ENCODE results near the gene MTTP.
"Not testable (repeated sequence)": the region's sequence is repeated elsewhere in the genome, so short reads cannot be mapped to it uniquely, and the experiment has no call there.

The MTTP gene

GRCh38 chr4:99574530-99575324 lies at the start of gene MTTP:
Gene MTTP (plus strand): TSS chr4:99574824. CDS start chr4:99574910, 86 bp downstream.
- DNase-seq: no peak

DNA sequence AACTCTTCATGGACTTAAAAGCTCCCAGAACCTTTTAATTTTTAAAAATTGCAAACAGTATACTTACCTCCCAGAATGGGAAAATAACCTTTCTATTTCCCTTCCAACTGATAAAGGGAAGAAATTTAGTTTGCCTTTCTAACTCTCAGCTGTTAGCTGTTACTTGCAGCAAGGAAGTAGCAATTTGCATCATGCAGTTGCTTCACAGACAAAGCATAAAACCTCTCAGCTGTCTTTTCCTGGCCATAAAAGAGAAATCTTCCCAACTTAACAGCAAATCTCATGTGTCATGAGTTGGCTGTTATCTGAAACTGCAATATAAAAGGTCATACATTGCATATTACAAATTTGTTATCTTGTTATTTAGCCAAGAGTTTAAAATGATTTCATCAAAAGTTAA lies 45.4 kb upstream of the MTTP start:
- no peak for DNase-seq

DNA sequence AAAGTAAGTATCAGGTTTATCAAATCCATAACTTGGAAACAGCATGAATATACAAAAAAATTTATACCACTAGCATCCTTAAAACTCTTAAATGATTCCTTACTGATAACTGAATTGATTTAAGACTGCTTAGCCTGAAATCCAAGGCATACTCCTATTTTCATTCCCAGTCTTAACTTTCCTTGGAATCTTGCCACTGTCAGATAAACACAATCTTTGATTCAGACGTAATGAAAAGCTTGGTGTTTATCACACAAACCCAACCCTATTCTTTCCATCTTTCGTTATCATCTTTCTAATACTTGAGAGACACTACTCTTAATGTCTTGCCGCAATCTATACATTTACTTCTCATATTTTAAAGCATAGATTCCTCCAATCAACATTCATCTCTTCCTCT lies 44.7 kb upstream of the MTTP start:
- DNase-seq: no peak

- not testable (repeated sequence) for DNase-seq
Measured at GRCh38 chr4:99534699-99535098, 39.9 kb upstream of the MTTP start.

DNA sequence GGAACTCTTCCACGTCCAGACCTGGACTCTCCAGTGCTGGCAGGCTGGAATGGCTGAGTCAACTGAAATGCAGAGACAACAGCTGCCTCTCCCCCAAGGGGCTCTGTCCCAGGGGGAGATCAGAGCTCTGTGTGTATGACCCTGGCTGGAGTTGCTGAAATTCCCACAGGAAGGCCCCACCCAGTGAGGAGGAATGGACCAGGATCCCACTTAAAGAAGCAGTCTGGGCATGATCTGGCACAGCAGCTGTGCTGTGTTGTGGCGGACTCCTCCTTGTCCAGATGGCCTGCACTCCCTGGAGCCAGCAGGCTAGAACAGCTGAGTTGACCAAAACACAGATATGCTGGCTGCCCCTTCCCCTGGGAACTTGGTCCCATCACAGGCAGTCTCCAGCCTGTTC lies 38.4 kb upstream of the MTTP start:
- DNase-seq: peak; percentile 61

DNA sequence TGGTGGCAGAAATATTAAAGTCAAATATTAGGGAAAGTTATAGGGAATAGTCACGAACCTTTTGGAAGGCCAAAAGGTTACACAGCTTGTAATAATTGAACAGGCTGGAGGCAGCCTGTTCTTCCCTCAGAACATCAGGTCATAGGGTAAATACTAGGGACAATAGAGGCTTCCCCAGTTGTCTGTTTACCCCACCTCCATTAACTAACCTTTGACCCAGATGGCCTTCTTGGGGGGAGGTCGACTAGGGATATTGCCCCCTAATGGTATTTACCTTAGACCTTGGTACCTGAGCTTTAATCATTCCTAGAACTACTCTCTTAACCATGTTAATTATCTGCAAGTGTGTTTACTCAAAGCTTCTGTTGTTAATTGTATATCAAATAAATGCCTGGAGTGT lies 37.8 kb upstream of the MTTP start:
- no peak for DNase-seq

- no peak for DNase-seq
Measured at GRCh38 chr4:99537674-99538073, 37.0 kb upstream of the MTTP start.

GRCh38 chr4:99540277-99540939 lies 34.2 kb upstream of the MTTP start:
- DNase-seq: no peak

GRCh38 chr4:99552872-99553271 lies 21.8 kb upstream of the MTTP start:
- no peak for DNase-seq

DNA sequence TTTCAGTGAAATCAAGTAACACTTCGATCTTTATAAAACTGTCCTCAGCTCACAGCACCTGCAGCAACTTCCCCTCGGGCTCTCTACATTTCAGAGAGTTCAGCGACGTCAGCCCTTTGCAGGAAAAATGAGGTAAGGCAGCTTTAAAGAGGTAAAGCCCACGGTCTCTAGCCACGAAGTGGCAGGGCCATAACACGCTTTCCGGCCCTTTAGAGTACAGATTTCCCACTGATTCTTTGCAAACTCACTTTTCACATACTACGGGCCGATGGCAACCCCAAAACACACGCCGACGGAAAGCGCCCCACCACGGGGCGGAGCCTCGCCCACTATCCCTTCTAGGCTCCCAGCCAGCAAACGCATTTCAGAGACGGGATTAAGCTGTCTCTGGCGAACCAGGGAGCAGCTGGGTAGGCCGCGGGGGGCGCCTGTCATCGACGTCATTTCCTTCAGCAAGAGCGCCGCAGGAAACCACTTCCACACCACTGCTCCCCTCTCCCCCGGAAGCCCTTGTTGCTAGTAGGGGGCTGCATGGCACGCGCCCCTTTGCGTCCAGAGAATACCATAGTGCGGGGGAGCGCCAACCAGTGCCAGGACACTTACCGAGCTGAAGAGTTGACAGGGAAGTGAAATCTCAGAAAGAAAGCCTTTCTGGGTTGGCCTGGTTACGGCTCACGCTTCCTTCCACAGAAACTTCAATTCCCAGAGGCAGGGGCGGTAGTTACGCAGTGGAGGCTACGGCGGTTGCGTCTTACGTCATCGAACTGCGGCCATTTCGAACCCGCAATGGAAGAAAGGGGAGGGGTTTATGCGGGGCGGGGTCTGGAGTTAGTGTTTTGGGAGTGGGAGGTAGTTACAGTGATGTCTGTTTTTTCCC lies 11.1 kb upstream of the MTTP start, which contains the start of gene TRMT10A:
Gene TRMT10A, minus strand, starts transcription at position 730 of the 877 bp plus-strand sequence. CDS start 4,701 bp downstream, outside the sequence.
- DNase-seq: peak; percentile 75

- DNase-seq: peak; percentile 47
Measured at GRCh38 chr4:99564921-99565320, 9.7 kb upstream of the MTTP start.

DNA sequence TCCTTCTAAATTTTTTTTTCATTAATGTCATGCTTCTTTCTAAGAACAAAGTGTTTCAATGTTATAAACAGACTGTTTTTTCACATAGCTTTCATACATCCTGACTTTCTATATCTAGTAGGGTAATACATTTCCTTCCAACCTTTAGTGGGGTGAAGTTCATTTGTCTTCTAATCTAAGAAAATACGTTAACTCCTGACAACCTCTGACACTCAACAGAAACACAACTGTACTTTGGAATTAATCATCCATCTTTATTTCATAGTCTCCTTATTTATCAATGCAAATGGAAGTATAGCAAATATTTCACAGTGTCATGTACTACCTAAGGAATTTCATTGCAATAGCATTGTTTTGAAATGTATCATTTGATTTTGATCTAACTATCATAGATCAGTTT lies 2.7 kb upstream of the MTTP start:
- no peak for DNase-seq

GRCh38 chr4:99572527-99573240 lies 1.9 kb upstream of the MTTP start:
- no peak for DNase-seq

GRCh38 chr4:99573735-99574368 lies 772 bp upstream of the MTTP start:
- no peak for DNase-seq

DNA sequence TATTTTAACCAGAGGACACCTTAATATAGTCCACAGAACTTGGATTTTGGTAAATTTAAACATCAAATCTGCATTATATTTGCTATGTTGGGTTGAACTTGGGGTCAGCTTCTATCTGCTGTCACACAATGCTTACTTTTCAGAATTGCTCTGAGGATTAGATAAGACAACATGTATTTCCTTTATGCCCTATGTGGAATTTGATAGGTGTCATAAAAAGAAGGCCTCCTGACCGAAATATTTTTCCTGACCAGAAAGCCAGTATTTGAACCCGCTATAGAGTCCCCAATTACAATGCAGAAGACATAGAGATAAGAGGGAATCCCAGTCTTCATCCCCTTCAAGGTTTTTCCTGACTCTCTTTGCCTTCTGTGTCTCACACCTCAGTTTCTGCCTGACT lies 4.1 kb downstream of the MTTP start:
- DNase-seq: no peak

DNA sequence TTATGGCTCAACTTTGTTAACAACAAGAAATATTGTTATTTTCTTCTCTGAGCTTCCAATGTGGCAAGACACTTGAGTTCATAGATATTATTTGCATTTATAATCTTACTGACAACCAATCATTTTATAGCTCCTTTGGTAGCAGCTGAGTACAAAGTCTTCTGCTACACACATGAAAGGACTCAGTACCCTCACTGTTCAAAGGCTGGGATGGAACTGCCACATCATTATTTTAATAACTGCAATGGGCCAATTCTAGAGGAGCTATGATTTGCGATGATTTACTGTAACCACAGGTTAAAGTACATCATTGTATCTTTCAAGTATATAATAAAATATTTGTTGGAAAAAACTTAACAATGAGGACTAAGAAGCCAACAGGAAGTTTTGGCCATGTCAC lies 10.9 kb downstream of the MTTP start:
- no peak for DNase-seq

- no peak for DNase-seq
Measured at GRCh38 chr4:99586322-99586721, 11.7 kb downstream of the MTTP start.

DNA sequence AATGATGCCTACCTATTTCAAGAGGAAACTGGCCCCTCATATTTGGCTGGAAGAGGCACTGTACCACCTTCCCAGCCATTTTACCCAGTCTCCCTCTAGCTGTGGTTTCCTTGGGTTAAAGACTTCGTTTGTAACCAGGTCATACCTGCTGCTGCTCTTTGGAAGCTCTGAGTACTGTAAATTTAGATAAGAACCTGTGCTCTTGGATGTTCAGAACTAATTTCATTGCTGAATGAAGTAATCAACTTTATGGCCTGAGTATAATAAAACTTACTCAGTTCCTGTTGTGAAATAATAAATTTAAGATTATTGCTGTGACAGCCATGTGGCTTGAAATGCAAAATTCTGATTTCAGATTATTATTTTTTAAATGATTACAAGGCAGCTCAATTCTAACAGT lies 12.2 kb downstream of the MTTP start:
- DNase-seq: no peak

DNA sequence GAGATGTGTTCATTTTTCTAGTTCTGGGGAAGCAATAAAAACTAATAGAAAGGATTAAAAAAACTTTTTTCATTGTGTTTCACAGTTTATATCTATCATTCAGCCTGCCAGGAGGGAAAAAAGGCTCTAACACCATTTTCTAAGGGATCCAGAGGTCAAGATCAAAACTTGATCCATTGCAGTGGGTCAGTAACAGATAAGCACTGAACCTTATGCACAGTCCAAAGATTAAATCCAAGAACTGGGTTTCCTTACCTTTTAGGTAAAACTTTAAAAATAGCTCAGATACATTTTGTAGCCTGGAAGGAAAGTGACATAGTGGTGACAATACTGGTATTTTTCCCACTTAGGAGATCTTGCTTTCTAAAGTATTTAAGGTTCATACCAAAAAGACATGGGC lies 12.7 kb downstream of the MTTP start:
- no peak for DNase-seq

DNA sequence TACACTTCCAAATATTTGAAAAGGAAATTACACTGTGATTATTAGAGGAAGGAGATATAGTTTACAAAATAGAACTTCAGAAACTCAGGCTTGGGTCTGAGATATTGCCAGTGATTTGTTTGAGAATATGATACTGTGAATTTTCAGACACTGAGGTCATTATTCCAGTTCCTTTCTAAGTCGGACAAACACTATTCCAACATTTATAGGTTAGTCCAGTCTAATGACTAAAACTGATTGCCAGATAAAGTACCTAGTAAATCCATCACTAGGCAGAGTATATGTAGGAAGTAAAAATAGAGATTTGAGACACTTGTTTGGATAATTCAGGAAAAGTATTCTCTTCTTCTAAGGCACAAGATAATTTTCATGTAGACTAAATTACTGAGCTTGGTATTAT lies 13.2 kb downstream of the MTTP start:
- no peak for DNase-seq

DNA sequence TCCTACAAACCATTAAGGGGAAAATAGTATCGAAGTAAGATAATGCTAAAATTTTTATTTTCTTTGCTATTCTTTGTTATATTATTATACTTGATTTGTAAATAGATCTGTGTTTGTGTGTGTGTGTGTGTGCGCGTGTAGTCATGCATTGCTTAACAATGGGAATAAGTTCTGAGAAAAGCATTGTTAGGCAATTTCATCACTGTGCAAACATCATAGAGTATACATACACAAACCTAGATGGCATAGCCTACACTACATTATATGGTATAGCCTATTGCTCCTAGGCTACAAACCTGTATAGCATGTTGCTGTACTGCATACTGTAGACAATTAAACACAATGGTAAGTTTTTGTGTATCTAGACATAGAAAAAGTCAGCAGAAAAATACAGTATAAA lies 17.1 kb downstream of the MTTP start:
- DNase-seq: no peak

Measured in NCI-H524 treated with DMSO at 0.1 percent for 48 hours (cell line).